ENCODE results near the gene TTC23L. TPM values are rescaled to one million over a fixed set of nuclear protein-coding genes. Genes with fewer than 3 reads are reported as not detected.

Gene TTC23L
- polyA plus RNA-seq, 1 donor = 1.1 TPM

GRCh38 chr5:34929720-34930461, 90.9 kb downstream of the TTC23L start:
- Histone ChIP-seq H3K27me3 (ENCODE audit: control insufficient read depth, insufficient read depth, low read length) (no peaks in the 10 kb centered on the region), H3K27ac (ENCODE audit: low read length) (peak overlapping the region; percentile 95), H3K4me3 (ENCODE audit: low read length) (peak overlapping the region; percentile 83), H3K4me1 (ENCODE audit: control insufficient read depth, insufficient read depth, low read length) (peaks cover 9% of the 10 kb centered on the region), H3K9me3 (ENCODE audit: control insufficient read depth, low read depth, low read length) (no peaks in the 10 kb centered on the region), H3K36me3 (ENCODE audit: control insufficient read depth, insufficient read depth, low read length) (peaks cover 17% of the 10 kb centered on the region)
- DNase-seq = peak; percentile 84 to 92
- 0% methylated on average over 2 of the region's 70 CpGs for WGBS (ENCODE audit: insufficient coverage, low lambda C conversion rate)

- Histone ChIP-seq H3K9me3 (ENCODE audit: control insufficient read depth, low read depth, low read length) (no peaks in the 10 kb centered on the region), H3K4me3 (ENCODE audit: low read length) (peak overlapping the region; percentile 83), H3K27me3 (ENCODE audit: control insufficient read depth, insufficient read depth, low read length) (no peaks in the 10 kb centered on the region), H3K36me3 (ENCODE audit: control insufficient read depth, insufficient read depth, low read length) (peaks cover 13% of the 10 kb centered on the region), H3K27ac (ENCODE audit: low read length) (peak overlapping the region; percentile 95), H3K4me1 (ENCODE audit: control insufficient read depth, insufficient read depth, low read length) (peaks cover 9% of the 10 kb centered on the region)
- WGBS (ENCODE audit: insufficient coverage, low lambda C conversion rate) = no CpG with 5 or more reads among the region's 3 CpGs
- DNase-seq = no peak
Measured at GRCh38 chr5:34930462-34930844, 91.5 kb downstream of the TTC23L start.

GRCh38 chr5:34930870-34931269, 91.9 kb downstream of the TTC23L start:
- Histone ChIP-seq H3K4me3 (ENCODE audit: low read length) (peak overlapping the region; percentile 83), H3K27me3 (ENCODE audit: control insufficient read depth, insufficient read depth, low read length) (no peaks in the 10 kb centered on the region), H3K27ac (ENCODE audit: low read length) (peak overlapping the region; percentile 95), H3K36me3 (ENCODE audit: control insufficient read depth, insufficient read depth, low read length) (peaks cover 11% of the 10 kb centered on the region), H3K9me3 (ENCODE audit: control insufficient read depth, low read depth, low read length) (no peaks in the 10 kb centered on the region), H3K4me1 (ENCODE audit: control insufficient read depth, insufficient read depth, low read length) (peaks cover 9% of the 10 kb centered on the region)
- 88% methylated on average over 3 of the region's 4 CpGs for WGBS (ENCODE audit: insufficient coverage, low lambda C conversion rate)
- no peak for DNase-seq

- WGBS (ENCODE audit: insufficient coverage, low lambda C conversion rate) = no CpG with 5 or more reads among the region's 2 CpGs
- H3K4me1 ChIP-seq (ENCODE audit: control insufficient read depth, insufficient read depth, low read length) = peaks cover 9% of the 10 kb centered on the region
- no peak overlapping the region for H3K4me3 ChIP-seq (ENCODE audit: low read length)
- no peaks in the 10 kb centered on the region for H3K27me3 ChIP-seq (ENCODE audit: control insufficient read depth, insufficient read depth, low read length)
- H3K27ac ChIP-seq (ENCODE audit: low read length) = no peak overlapping the region
- no peak for DNase-seq
- peaks cover 19% of the 10 kb centered on the region for H3K36me3 ChIP-seq (ENCODE audit: control insufficient read depth, insufficient read depth, low read length)
- no peaks in the 10 kb centered on the region for H3K9me3 ChIP-seq (ENCODE audit: control insufficient read depth, low read depth, low read length)
Measured at GRCh38 chr5:34932947-34933346, 94.0 kb downstream of the TTC23L start.

- no peaks in the 10 kb centered on the region for H3K9me3 ChIP-seq (ENCODE audit: control insufficient read depth, low read depth, low read length)
- 100% methylated on average over 2 of the region's 3 CpGs for WGBS (ENCODE audit: insufficient coverage, low lambda C conversion rate)
Measured at GRCh38 chr5:34941936-34942335, 103.0 kb downstream of the TTC23L start.

GRCh38 chr5:34944044-34944443, 105.1 kb downstream of the TTC23L start:
- Histone ChIP-seq H3K4me1 (ENCODE audit: control insufficient read depth, insufficient read depth, low read length) (no peaks in the 10 kb centered on the region), H3K9me3 (ENCODE audit: control insufficient read depth, low read depth, low read length) (no peaks in the 10 kb centered on the region), H3K36me3 (ENCODE audit: control insufficient read depth, insufficient read depth, low read length) (peaks cover 40% of the 10 kb centered on the region), H3K27ac (ENCODE audit: low read length) (no peak overlapping the region), H3K27me3 (ENCODE audit: control insufficient read depth, insufficient read depth, low read length) (no peaks in the 10 kb centered on the region), H3K4me3 (ENCODE audit: low read length) (no peak overlapping the region)
- WGBS (ENCODE audit: insufficient coverage, low lambda C conversion rate) = no CpG with 5 or more reads among the region's 2 CpGs
- no peak for DNase-seq

More at GRCh38 chr5:34941936-34942335, 103.0 kb downstream of the TTC23L start:
- Histone ChIP-seq H3K27me3 (ENCODE audit: control insufficient read depth, insufficient read depth, low read length) (no peaks in the 10 kb centered on the region), H3K4me1 (ENCODE audit: control insufficient read depth, insufficient read depth, low read length) (no peaks in the 10 kb centered on the region), H3K4me3 (ENCODE audit: low read length) (no peak overlapping the region), H3K27ac (ENCODE audit: low read length) (no peak overlapping the region), H3K36me3 (ENCODE audit: control insufficient read depth, insufficient read depth, low read length) (peaks cover 51% of the 10 kb centered on the region)
- no peak for DNase-seq

- Histone ChIP-seq H3K27me3 (ENCODE audit: control insufficient read depth, insufficient read depth, low read length) (no peaks in the 10 kb centered on the region), H3K4me3 (ENCODE audit: low read length) (no peak overlapping the region), H3K27ac (ENCODE audit: low read length) (no peak overlapping the region), H3K36me3 (ENCODE audit: control insufficient read depth, insufficient read depth, low read length) (peaks cover 40% of the 10 kb centered on the region), H3K4me1 (ENCODE audit: control insufficient read depth, insufficient read depth, low read length) (no peaks in the 10 kb centered on the region), H3K9me3 (ENCODE audit: control insufficient read depth, low read depth, low read length) (no peaks in the 10 kb centered on the region)
- WGBS (ENCODE audit: insufficient coverage, low lambda C conversion rate) = 94% methylated on average over 7 of the region's 11 CpGs
- DNase-seq = no peak
Measured at GRCh38 chr5:34944460-34945047, 105.6 kb downstream of the TTC23L start.

Other genes starting within 250 kb of the TTC23L start
- 15.8 TPM for gene RAI14, start 182.8 kb upstream of the TTC23L start, polyA plus RNA-seq
- gene RAD1, start 76.3 kb downstream of the TTC23L start, polyA plus RNA-seq = 28.8 TPM
- 34.2 TPM for gene BRIX1, start 76.5 kb downstream of the TTC23L start, polyA plus RNA-seq
- 44.5 TPM for gene DNAJC21, start 90.4 kb downstream of the TTC23L start, polyA plus RNA-seq
- gene AGXT2, start 208.8 kb downstream of the TTC23L start, polyA plus RNA-seq = 33.8 TPM

All from large intestine (tissue), 3 donors.